A549 treated with dexamethasone at 1 μM for 4 hours (cell line): ENCODE measurements around the gene OR5V1. TPM values are rescaled to one million over a fixed set of nuclear protein-coding genes. Genes with fewer than 3 reads are reported as not detected.

Experiments used
- total RNA-seq: library from RNA; stranded (reverse); fragments of 200-300 nt; extraction: Qiagen RNA extraction; gene quantifications from 5 replicates; pipeline ENCODE4 v1.2.3, GENCODE V29; 2022

OR5V1 gene
- total RNA-seq = not detected in 5 replicates

GRCh38 chr6:29368765-29369164 is at the start of gene OR5V1:
Gene OR5V1, minus strand, starts transcription at chr6:29368865. Its CDS starts 12,670 bp downstream, at chr6:29356195.

GRCh38 chr6:29414588-29414987 is 45.9 kb upstream of the OR5V1 start, which contains the start of gene OR12D1:
Gene OR12D1, plus strand, starts transcription at chr6:29414928.

GRCh38 chr6:29395331-29395730 is 26.7 kb upstream of the OR5V1 start, which contains the start of gene OR12D2:
Gene OR12D2, plus strand, starts transcription at chr6:29395631. Its CDS starts 1,069 bp downstream, at chr6:29396700.

GRCh38 chr6:29375191-29375590 is 6.5 kb upstream of the OR5V1 start, which contains the start of gene OR12D3:
Gene OR12D3, minus strand, starts transcription at chr6:29375291. Its CDS starts 4 bp downstream, at chr6:29375287.

Other genes with a start within 250 kb of the OR5V1 start
- not detected in 5 replicates for gene OR2J2, start 198.0 kb downstream of the OR5V1 start, total RNA-seq
- gene OR14J1, start 67.2 kb downstream of the OR5V1 start, total RNA-seq = not detected in 5 replicates
- not detected in 5 replicates for gene OR12D3, start 6.4 kb upstream of the OR5V1 start, total RNA-seq
- gene OR12D2, start 26.8 kb upstream of the OR5V1 start, total RNA-seq = not detected in 5 replicates
- not detected in 5 replicates for gene OR12D1, start 46.1 kb upstream of the OR5V1 start, total RNA-seq
- gene OR10C1, start 70.4 kb upstream of the OR5V1 start, total RNA-seq = not detected in 5 replicates
- not detected in 5 replicates for gene OR11A1, start 88.2 kb upstream of the OR5V1 start, total RNA-seq
- not detected in 5 replicates for gene OR2H1, start 88.3 kb upstream of the OR5V1 start, total RNA-seq
- gene MAS1L, start 119.1 kb upstream of the OR5V1 start, total RNA-seq = not detected in 5 replicates
- gene UBD, start 190.9 kb upstream of the OR5V1 start, total RNA-seq = 0.27 to 0.65 TPM (median 0.61 TPM) in 5 replicates
- gene OR2H2, start 216.3 kb upstream of the OR5V1 start, total RNA-seq = not detected in 5 replicates